HL-60/S4 treated with phorbol 12-myristate 13-acetate at 8.2 ng/mL for 4 days and 3 days (cell line): ENCODE data around the gene RECK.

ENCODE experiments used
- in situ Hi-C: fragments of 300-500 bp; cut with MboI; formaldehyde crosslinking; loops from 2 replicates; pipeline ENCODE4 v1.15.0; 2022; ENCODE audit warnings: low sequenced_read_pairs

Gene RECK

GRCh38 chr9:36025746-36026145 lies 11.0 kb upstream of the RECK start:
- in situ Hi-C loops = no loop called here

- in situ Hi-C loops = no loop called here
Observed at GRCh38 chr9:36029202-36029601, 7.5 kb upstream of the RECK start.

DNA sequence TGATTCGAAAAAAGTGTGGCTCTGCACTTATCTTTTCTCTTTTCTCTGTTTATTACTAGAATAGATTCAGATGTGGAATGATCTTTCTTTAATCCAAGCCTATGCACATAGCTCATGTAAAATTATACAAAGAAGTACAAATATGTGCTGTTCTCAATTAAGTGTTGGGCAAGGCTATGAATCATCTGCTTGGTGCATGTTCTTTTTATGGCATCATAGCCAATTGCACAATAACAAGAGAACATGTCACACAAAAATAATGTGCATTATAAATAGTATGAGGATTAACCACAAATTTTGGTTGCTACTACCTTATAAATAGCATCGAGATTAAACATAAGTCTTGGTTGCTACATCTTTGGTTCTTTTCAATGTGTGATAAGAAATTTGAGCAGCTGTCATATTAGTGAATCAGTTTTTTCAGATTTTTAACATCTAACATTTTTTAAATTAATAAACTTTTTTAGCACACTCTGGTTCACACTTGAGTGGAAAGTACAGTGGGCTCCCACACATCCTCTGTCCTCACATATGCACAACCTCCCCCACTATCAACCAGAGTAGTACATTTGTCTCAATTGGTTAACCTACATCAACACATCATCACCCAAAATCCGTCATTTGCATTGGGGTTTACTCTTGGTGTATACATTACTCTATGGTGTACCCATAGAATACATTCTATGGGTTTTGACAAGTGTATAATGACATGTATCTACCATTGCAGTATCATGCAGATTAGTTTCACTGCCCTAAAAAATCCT lies 6.8 kb upstream of the RECK start:
- in situ Hi-C loops = no loop called here

DNA sequence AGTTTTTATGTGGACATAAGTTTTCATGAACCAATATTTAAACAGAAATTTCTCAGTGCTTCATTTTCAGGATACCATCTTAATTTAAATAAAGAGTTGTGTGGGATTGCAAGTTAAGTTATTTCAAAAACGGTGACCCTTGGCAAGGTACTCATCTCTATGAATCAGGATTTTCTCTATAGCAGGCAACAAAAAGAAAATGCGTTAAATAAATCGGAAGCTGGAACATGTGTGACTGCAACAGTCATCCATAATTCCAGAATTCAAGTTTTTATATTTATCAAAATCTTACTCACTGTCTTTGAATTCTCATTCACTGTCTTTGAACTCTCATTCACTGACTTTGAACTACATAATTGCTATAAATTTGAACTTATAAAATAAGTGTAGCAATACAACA lies 5.8 kb upstream of the RECK start:
- in situ Hi-C loops = no loop called here

DNA sequence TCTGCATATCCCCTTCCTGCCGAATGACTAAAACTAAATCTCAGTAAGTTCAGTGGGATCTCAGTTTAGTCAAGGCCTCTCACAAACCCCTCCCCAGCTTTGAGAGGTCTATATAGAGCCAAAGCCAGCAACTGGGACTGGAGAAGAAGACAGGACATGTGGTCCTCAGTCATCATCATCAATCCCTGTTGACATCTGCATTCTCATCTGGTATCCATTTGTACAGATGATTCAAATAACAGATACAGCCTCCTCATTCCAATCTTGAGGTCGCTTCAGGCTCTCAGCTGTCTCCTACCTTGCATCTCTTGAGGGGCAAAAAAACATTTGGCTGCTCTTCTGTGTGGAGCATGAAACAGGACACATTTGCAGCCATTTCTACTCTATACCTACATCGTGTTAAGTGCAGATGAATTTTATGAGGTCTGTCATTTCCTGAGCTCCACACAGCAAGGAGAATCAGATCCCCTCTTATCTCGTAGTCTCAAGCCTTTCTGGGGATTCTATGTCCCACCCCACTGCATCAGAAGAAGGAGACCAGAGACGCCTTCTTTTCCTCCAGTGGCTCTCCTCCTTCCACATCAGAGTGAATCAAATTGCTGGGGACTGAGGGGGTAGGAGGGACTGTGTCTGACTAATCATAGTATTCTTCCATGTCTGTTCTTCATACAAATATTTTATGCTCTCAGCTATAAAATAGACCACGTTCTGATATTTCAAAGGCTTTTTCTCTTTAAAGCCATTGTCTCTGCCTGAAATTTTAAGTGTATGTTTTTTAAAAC lies 4.7 kb upstream of the RECK start:
- in situ Hi-C loops = no loop called here

- in situ Hi-C loops = no loop called here
Observed at GRCh38 chr9:36033788-36034187, 2.9 kb upstream of the RECK start.

DNA sequence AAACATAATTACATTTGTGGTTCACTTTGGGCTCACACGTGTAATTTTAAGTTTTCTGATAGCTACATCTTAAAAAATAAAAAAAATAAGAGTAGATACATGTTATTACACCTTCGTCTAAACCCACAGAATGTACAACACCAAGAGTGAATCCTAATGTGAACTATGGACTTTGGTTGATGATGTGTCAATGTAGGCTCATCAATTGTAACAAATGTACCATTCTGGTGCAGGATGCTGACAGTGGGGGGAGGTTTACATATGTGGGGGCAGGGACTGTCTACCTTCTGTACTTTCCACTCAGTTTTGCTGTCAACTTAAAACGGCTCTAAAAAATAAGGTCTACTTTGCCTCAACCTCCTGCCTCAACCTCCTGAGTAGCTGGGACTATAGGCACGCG lies 2.5 kb upstream of the RECK start:
- in situ Hi-C loops = no loop called here

DNA sequence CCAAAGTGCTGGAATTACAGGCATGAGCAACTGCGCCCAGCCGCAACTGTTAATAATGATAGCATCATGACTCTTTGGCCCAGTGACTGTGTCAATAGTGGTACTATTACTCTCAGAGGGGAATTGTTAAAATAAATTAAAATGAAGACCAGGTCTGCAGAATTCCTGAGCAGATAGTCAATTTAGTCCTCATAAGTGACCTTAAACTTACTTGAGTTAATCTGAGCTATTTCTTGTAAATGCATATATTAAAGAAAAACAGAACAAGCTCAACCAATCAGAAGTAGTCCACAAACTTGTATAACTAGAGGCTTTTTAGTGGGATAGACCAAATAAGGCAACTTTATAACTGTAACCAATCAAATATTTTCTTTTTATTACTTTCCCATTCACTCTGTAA lies 1.7 kb upstream of the RECK start:
- in situ Hi-C loops = no loop called here

DNA sequence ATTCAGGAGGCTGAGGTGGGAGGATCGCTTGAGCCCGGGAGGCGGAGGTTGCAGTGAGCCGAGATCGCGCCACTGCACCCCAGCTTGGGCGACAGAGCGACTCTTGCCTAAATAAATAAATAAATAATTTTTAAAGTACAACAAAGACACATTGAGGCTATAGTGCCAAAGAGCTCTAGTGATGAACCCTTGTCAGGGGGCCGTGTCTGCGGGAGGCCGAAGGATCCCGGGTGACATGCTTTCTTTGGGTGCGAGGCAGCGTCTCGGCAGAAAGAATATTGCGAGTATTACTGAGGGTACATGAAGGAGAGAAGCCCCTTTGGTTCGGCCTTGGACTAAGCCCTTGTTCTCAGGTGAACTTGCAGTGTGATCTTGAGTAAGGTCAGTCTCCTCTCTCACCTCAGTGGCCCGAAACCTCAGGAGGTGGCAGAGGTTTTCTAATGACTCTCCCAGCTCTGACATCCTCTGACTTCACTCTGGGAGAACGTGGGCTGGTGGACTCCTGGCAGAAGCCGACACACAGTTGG lies 397 bp upstream of the RECK start:
- in situ Hi-C loops = no loop called here

- in situ Hi-C loops = no loop called here
Observed at GRCh38 chr9:36037549-36038122, 923 bp downstream of the RECK start.

DNA sequence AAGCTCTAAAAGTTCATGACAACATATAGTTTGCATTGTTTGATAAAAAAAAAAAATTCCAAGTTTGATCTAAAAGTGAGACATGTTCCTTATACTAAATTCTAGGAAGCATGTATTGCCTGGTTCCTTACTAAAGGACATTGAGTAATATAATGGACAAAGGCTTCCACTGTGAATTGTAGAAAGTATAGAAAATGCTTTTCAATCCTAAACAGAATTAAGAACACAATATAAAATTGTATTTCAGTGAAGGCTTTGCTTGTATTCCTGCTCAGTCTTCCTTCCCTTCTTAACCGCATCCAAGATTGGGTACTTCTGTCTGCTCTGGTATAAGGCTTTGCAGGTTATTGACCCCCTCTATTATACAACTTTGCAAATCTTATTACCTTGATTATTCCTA lies 2.4 kb downstream of the RECK start:
- in situ Hi-C loops = no loop called here

DNA sequence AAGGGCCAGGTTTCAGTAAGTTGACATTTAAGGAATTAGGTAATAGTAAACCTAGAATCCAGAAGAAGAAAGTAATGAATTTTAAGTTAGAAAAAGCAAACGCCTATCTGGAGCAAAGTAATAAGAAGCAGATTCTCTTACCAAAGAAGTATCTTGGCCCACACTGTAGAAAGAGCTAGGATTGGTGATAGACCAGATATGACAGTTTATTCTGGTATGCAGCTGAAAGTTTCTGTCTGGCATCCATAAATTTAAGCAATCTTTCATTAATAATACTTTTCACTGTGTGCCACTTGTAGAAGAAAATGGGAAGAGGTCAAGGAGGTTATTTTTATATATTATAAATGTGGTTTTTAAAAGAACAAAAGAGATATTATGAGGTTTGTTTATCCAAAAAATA lies 3.0 kb downstream of the RECK start:
- in situ Hi-C loops = no loop called here

DNA sequence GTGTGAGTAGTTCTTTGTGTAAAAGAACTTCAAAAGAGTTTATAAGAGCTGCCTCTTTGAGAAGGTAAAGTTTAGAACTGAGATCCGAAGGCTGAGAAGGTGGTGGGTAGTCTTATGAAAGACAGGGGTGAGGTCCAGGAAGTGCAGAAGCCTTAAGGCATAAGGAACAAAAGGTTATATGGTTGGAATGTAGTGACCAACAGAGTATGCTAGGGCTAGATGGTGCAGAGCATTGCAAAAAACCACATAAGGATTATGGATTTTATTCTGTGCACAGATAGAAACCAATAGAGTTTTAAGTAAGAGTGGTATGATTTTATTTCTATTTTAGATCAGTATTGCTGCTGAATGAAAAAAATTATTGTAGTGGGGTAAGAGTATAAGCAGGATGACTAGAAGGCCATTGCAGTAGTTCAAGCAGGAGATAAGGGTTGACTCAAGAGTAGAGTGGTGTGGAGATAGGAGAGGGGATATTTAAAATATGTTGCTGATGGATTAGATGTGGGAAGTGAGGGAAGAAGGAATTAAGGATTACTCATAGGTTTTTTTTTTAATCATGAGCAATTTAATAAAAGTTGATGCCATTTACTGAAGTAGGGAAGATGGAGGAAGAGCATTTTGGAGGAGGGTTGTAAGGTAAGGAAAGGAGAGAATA lies 3.7 kb downstream of the RECK start:
- in situ Hi-C loops = no loop called here

- in situ Hi-C loops = no loop called here
Observed at GRCh38 chr9:36041506-36041905, 4.8 kb downstream of the RECK start.

GRCh38 chr9:36045610-36046009 lies 8.9 kb downstream of the RECK start:
- in situ Hi-C loops = no loop called here

GRCh38 chr9:36046923-36047322 lies 10.2 kb downstream of the RECK start:
- in situ Hi-C loops = no loop called here

DNA sequence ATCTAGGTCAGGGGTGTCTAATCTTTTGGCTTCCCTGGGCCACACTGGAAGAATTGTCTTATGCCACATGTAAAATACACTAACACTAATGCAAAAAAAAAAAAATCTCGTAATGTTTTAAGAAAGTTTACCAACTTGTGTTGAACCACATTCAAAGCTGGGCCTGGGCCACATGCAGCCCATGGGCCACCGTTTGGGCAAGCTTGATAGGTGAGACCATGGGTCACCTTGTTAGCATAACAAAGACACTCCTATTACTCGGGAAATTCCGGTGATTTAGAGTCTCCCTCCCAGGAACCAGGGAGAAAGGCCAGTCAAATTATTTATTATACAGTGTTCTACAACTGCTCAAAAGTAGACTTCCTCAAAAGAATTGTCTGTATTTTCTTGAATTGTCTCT lies 12.7 kb downstream of the RECK start:
- in situ Hi-C loops = no loop called here

GRCh38 chr9:36050476-36050875 lies 13.8 kb downstream of the RECK start:
- in situ Hi-C loops = no loop called here

- in situ Hi-C loops = no loop called here
Observed at GRCh38 chr9:36051317-36051716, 14.6 kb downstream of the RECK start.

GRCh38 chr9:36053971-36054370 lies 17.3 kb downstream of the RECK start:
- in situ Hi-C loops = no loop called here

DNA sequence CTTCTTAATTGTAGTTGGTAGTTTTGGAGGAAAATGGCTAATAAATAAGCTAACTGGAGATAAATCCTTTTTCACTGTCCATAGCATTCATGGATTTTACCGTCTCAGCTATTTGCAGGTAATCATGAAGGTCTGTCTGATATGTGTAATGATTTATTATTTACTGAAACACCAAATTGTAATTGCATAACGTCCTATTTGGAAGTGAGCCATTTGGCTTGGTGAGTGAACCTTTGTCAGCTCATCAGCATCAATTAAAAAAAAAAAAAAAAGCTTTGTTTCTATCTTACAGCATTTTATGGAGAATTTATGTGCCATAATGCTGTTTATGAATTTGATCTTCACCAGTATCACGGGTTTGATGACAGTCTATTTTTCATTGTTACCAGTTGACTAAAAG lies 20.2 kb downstream of the RECK start:
- in situ Hi-C loops = no loop called here
